Kidney capillary endothelial cell (primary cell): Measurements from ENCODE around the gene GABRQ.
"Not testable (repeated sequence)": the region's sequence is repeated elsewhere in the genome, so short reads cannot be mapped to it uniquely, and the experiment has no call there.

ENCODE experiments used
- DNase-seq: peaks from one replicate; pipeline ENCODE4 v3.0.0-alpha.2; 2018; ENCODE audit warnings: low spot score

The GABRQ gene

GRCh38 chrX:152658302-152658701 is 20.6 kb downstream of the GABRQ start:
- DNase-seq, result no peak

DNA sequence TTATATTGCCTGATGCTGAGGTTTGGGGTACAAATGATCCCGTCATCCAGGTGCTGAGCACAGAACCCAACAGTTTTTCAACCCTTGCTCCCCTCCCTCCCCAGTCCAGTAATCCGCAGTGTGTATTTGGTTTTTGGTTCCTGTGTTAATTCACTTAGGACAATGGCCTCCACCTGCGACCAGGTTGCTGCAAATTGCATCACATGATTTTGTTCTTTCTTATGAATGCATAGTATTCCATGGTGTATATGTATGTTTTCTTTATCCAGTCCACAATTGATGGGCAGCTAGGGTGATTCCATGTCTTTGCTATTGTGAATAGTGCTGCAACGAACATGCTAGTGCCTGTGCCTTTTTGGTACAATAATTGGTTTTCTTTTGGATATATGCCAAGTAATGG is 25.4 kb downstream of the GABRQ start:
- no peak for DNase-seq

DNA sequence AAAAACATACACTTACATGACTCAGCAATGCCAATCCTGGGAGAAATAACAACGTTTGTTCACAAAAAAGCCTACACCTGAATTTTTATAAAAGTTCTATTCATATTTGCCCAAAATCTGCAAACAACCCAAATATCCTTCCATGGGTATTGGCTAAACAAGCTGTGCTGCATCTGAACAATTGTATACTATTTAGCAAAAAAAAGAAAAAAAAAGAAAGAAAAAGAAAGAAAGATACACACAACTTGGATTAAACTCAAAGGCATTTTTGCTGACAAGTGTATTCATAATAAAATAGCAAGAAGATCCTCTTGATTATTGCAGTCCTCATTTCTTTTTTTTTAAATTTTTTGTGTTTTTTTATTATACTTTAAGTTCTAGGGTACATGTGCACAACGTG is 36.4 kb downstream of the GABRQ start:
- no peak for DNase-seq

- not testable (repeated sequence) for DNase-seq
These were observed 37.0 kb downstream of the GABRQ start for GRCh38 chrX:152674652-152675051.

DNA sequence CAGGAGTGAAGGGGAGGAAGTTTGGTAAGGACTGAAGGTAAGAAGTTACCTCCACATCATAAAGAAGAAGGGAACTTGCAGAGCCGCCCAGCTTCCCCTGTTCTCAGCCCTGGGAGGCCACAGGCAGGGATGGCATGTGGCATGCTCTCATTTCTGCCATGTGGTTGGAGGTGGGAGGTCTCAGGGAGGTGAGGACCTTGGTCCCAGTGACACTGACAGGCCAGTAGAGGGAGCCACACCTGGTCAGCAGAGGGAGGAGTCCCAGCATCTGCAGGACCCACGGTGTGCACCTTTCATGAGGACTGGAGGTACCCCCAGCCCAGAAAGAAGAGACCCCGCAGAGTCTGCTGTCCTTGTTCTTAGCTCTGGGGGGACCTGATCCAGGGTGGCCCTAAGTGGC is 43.3 kb downstream of the GABRQ start:
- not testable (repeated sequence) for DNase-seq

- not testable (repeated sequence) for DNase-seq
These were observed 60.5 kb downstream of the GABRQ start, which contains the start of gene MAGEA3 for GRCh38 chrX:152697952-152698931. Gene MAGEA3, plus strand, starts transcription at chrX:152698794. Its CDS starts 2,039 bp downstream, at chrX:152700833.

- not testable (repeated sequence) for DNase-seq
These were observed 62.7 kb downstream of the GABRQ start for GRCh38 chrX:152700390-152700789.

DNA sequence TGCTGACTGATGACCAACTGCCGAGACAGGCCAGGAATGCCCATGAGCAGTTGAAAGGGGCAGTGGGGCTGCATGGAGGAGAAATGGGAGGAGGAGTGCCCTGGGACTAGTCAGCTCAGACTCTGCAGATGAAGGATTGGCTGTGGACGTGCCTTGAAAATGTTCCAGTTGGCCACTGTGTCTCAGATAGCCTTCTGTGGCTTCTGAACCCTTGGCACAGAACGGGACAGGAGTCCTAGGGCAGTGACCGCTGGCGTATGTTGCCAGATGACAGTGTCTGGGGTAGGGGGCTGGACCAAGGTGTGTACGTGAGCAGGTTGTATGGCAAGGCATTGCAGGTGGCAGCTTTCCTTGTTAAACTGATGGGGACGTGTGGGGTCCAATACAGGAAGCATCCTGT is 68.8 kb downstream of the GABRQ start:
- DNase-seq, result not testable (repeated sequence)
